HG03045 (cell line): ENCODE measurements around the gene POLR2J2.
"Not testable (repeated sequence)": the region's sequence is repeated elsewhere in the genome, so short reads cannot be mapped to it uniquely, and the experiment has no call there.

ENCODE experiments used
- ATAC-seq: cut with Tn5 transposase; IDR thresholded peaks from one replicate; pipeline ENCODE4 v1.9.1; 2021; ENCODE audit warnings: mild to moderate bottlenecking, moderate library complexity; ENCODE audit not compliant: unreplicated experiment

Gene POLR2J2

GRCh38 chr7:102671166-102671955 is at the start of gene POLR2J2:
Gene POLR2J2, minus strand, starts transcription at chr7:102671663. Its CDS starts 62 bp downstream, at chr7:102671601.
- peak; percentile 85 for ATAC-seq

GRCh38 chr7:102718491-102718890 is 47.0 kb upstream of the POLR2J2 start:
- ATAC-seq: not testable (repeated sequence)

GRCh38 chr7:102715718-102716117 is 44.3 kb upstream of the POLR2J2 start:
- ATAC-seq: peak; percentile 47

GRCh38 chr7:102714774-102715522 is 43.5 kb upstream of the POLR2J2 start:
- not testable (repeated sequence) for ATAC-seq

GRCh38 chr7:102713691-102714080 is 42.2 kb upstream of the POLR2J2 start:
- peak; percentile 81 for ATAC-seq

- ATAC-seq: peak; percentile 62
Observed at GRCh38 chr7:102713011-102713690, 41.7 kb upstream of the POLR2J2 start.

GRCh38 chr7:102698962-102699750 is 27.7 kb upstream of the POLR2J2 start:
- ATAC-seq: not testable (repeated sequence)

- not testable (repeated sequence) for ATAC-seq
Observed at GRCh38 chr7:102697642-102698512, 26.4 kb upstream of the POLR2J2 start.

GRCh38 chr7:102696009-102696408 is 24.5 kb upstream of the POLR2J2 start:
- ATAC-seq: not testable (repeated sequence)

- ATAC-seq: not testable (repeated sequence)
Observed at GRCh38 chr7:102695033-102695552, 23.6 kb upstream of the POLR2J2 start.

GRCh38 chr7:102694008-102694407 is 22.5 kb upstream of the POLR2J2 start:
- ATAC-seq: not testable (repeated sequence)

GRCh38 chr7:102690602-102691001 is 19.1 kb upstream of the POLR2J2 start:
- ATAC-seq: not testable (repeated sequence)

- ATAC-seq: peak; percentile 59
Observed at GRCh38 chr7:102689436-102690282, 18.2 kb upstream of the POLR2J2 start.

- ATAC-seq: peak; percentile 73
Observed at GRCh38 chr7:102688299-102689036, 17.0 kb upstream of the POLR2J2 start.

- ATAC-seq: not testable (repeated sequence)
Observed at GRCh38 chr7:102682560-102682959, 11.1 kb upstream of the POLR2J2 start.

GRCh38 chr7:102680780-102681179 is 9.3 kb upstream of the POLR2J2 start:
- not testable (repeated sequence) for ATAC-seq

GRCh38 chr7:102675545-102675944 is 4.1 kb upstream of the POLR2J2 start:
- ATAC-seq: not testable (repeated sequence)
